ENCODE measurements around the gene TMTC4. TPM values are rescaled to one million over a fixed set of nuclear protein-coding genes. Genes with fewer than 3 reads are reported as not detected.

Gene TMTC4, protein sequence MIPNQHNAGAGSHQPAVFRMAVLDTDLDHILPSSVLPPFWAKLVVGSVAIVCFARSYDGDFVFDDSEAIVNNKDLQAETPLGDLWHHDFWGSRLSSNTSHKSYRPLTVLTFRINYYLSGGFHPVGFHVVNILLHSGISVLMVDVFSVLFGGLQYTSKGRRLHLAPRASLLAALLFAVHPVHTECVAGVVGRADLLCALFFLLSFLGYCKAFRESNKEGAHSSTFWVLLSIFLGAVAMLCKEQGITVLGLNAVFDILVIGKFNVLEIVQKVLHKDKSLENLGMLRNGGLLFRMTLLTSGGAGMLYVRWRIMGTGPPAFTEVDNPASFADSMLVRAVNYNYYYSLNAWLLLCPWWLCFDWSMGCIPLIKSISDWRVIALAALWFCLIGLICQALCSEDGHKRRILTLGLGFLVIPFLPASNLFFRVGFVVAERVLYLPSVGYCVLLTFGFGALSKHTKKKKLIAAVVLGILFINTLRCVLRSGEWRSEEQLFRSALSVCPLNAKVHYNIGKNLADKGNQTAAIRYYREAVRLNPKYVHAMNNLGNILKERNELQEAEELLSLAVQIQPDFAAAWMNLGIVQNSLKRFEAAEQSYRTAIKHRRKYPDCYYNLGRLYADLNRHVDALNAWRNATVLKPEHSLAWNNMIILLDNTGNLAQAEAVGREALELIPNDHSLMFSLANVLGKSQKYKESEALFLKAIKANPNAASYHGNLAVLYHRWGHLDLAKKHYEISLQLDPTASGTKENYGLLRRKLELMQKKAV
- total RNA-seq = 24.4 and 25.4 TPM in 2 replicates

DNA sequence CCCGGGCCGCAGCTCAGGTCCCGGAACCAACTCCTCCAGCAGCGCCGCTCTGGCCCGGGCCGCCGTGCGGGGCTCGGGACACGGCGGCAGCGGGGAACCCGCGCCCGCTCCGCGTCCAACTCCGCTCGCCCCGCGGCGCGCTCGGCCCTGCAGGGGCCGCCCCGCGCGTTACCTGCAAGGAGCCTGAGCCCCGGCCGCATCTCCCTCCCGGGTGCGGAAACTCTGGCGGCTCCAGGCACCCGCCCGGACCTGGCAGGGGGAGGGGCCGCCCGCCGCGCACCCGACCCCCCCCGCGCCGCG lies at the start of gene TMTC4:
Gene TMTC4, minus strand, starts transcription at position 224 of the 300 bp plus-strand sequence. CDS start 4,433 bp downstream, outside the sequence.

DNA sequence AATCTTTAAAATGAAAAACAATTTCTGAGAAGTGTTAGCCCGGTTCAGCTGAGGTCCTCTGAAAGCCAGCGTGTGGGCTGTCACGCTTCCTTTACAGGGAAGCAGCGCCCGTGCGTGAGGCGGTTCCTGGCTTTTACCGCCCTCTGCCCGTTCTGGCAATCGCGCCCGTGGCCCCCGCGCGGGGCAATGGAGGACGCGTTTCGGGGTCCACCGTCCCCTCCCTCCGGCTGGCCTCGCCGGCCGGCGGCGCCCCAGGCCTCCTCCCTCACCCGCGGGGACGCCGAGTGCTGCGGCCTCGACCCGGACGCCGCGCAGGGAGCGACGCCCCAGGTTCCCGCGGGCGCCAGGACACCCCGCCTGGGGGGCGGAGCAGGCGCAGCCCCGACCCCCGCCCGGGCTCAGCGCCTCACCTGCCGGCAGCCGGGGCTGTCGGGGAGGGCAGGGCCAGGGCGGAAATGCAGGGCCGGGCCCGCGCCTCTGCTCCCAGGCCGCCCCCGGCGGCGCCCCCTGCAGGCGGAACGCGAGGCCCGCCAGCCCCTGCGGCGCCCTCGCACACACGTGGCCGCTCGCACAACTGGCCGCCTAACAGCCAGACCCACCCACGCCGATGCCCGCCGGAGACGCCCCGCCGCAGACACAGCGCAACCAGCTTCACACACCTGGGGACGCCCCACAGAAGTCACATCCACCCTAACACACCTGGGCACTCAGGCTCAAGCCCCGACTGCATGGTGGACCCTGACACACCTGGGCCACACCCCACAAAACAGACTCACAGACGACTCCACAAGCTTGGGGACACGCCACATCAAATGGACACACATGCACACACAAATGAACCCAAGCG lies 86.0 kb downstream of the TMTC4 start, which contains the start of gene GGACT:
Gene GGACT, minus strand, starts transcription at position 459 of the 847 bp plus-strand sequence. CDS start 56,198 bp downstream, outside the sequence.

Other genes starting within 250 kb of the TMTC4 start
- gene GGACT, start 86.0 kb downstream of the TMTC4 start, total RNA-seq = 8.6 and 13.2 TPM in 2 replicates

All from mammary microvascular endothelial cell (primary cell).